ENCODE data around the gene ATP9A. TPM values are rescaled to one million over a fixed set of nuclear protein-coding genes. Genes with fewer than 3 reads are reported as not detected.
"Not testable (repeated sequence)": the region's sequence is repeated elsewhere in the genome, so short reads cannot be mapped to it uniquely, and the experiment has no call there.

The ATP9A gene
- total RNA-seq, 5 donors from 2014 or later (not counting 1 experiment from before 2014, with no cell fraction given) = 0.44 to 0.85 (median 0.72) TPM

DNA sequence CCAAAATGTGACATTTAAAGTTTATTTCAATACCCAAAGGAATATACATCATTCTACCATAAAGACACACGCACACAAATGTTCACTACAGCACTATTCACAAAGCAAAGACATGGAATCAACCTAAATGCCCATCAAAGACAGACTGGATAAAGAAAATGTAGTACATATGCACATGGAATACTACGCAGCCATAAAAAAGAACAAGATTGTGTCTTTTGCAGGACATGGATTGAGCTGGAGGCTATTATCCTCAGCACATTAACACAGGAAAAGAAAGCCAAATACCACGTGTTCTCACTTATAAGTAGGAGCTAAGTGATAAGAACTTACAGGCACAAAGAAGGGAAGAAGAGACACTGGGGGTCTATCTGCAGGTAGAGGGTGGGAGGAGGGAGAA is 22.4 kb downstream of the ATP9A start:
- Mint-ChIP-seq H3K4me1 (no peaks in the 10 kb centered on the region), H3K4me3 (no peak overlapping the region), H3K27me3 (peaks cover 8 to 9% of the 10 kb centered on the region in 2 donors), H3K36me3 (no peaks in the 10 kb centered on the region), H3K27ac (no peak overlapping the region), H3K9me3 (peaks cover 0 to 4% (median 0%) of the 10 kb centered on the region in 3 donors)
- Histone ChIP-seq H3K4me3 (ENCODE audit: control insufficient read depth in 1 of 2, extremely low read depth in 1 of 2, low read length in 1 of 2) (no peak overlapping the region), H3K27me3 (replicated peaks in 1 of 2; ENCODE audit: control insufficient read depth in 2 of 2, extremely low read depth in 1 of 2, insufficient read depth in 2 of 2, low read length in 1 of 2) (peaks cover 0 to 6% of the 10 kb centered on the region in 2 experiments), H3K9me3 (no peaks in the 10 kb centered on the region), H3K36me3 (ENCODE audit: control insufficient read depth in 2 of 2, extremely low read depth in 1 of 2, insufficient read depth in 1 of 2, low read length in 1 of 2) (no peaks in the 10 kb centered on the region), H3K27ac (ENCODE audit: low read length) (no peak overlapping the region), H3K4me1 (ENCODE audit: control insufficient read depth in 1 of 2, extremely low read depth in 1 of 2, insufficient read depth in 2 of 2, low read length in 2 of 2) (no peaks in the 10 kb centered on the region)
- WGBS (ENCODE audit: insufficient coverage) = no CpG with 5 or more reads among the region's 3 CpGs
- ChIA-PET POLR2A (no interaction called here), CTCF (no interaction called here)
- ATAC-seq (replicated peaks in 1 of 4) (no peak), DNase-seq (no peak)

DNA sequence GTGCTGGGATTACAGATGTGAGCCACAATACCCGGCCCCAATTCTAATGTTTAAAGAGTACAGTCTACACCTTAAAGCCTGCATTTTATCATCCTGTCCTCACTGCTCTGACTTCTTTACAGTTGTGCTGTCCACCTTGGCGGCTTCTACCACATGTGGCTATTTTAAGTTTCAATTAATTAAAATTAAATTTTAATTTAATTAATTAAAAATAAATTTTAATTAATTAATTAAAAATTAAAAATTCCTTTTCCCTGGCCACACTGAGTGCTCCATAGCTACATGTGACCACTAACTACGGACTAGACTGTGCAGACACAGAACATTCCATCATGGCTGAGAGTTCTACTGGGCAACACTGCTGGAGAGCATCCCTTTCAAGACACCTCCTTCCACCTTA is 27.4 kb downstream of the ATP9A start:
- H3K36me3 Mint-ChIP-seq = no peaks in the 10 kb centered on the region
- H3K27ac Mint-ChIP-seq = no peak overlapping the region

DNA sequence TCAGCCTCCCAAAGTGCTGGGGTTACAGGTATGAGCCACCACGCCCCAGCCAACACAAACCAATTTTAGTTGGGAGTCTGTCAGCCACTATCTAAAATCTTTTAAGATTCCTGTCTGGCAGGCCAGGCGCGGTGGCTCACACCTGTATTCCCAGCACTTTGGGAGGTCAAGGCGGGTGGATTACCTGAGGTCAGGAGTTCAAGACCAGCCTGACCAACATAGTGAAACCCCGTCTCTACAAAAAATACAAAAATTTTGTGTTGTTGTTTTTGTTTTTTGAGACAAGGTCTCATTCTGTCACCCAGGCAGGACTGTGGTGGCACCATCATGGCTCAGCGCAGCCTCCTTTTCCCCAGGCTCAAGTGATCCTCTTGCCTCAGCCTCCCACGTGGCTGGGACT is 27.9 kb downstream of the ATP9A start:
- H3K36me3 Mint-ChIP-seq; H3K36me3 ChIP-seq (ENCODE audit: control insufficient read depth in 2 of 2, extremely low read depth in 1 of 2, insufficient read depth in 1 of 2, low read length in 1 of 2); H3K4me3 Mint-ChIP-seq; H3K4me1 Mint-ChIP-seq; H3K4me3 ChIP-seq (ENCODE audit: control insufficient read depth in 1 of 2, extremely low read depth in 1 of 2, low read length in 1 of 2); CTCF ChIA-PET; ATAC-seq (replicated peaks in 1 of 4); H3K9me3 Mint-ChIP-seq; POLR2A ChIA-PET; H3K9me3 ChIP-seq; H3K27ac ChIP-seq (ENCODE audit: low read length); DNase-seq; H3K27me3 Mint-ChIP-seq; H3K27ac Mint-ChIP-seq; H3K27me3 ChIP-seq (replicated peaks in 1 of 2; ENCODE audit: control insufficient read depth in 2 of 2, extremely low read depth in 1 of 2, insufficient read depth in 2 of 2, low read length in 1 of 2); H3K4me1 ChIP-seq (ENCODE audit: control insufficient read depth in 1 of 2, extremely low read depth in 1 of 2, insufficient read depth in 2 of 2, low read length in 2 of 2): not testable (repeated sequence)
- 100% methylated on average over 1 of the region's 7 CpGs for WGBS (ENCODE audit: insufficient coverage)

More for the DNA sequence above, 27.4 kb downstream of the ATP9A start:
- H3K27ac ChIP-seq (ENCODE audit: low read length) = no peak overlapping the region
- no peaks in the 10 kb centered on the region for H3K36me3 ChIP-seq (ENCODE audit: control insufficient read depth in 2 of 2, extremely low read depth in 1 of 2, insufficient read depth in 1 of 2, low read length in 1 of 2)
- DNase-seq (no peak), ATAC-seq (replicated peaks in 1 of 4) (no peak)
- POLR2A ChIA-PET = no interaction called here
- CTCF ChIA-PET = interaction anchor here in 1 of 2 donors (0.6 kb wide), 1 partner anchor 18 kb away, joined by 3 read pairs; no protein-coding TSS in a partner anchor
- Mint-ChIP-seq H3K4me1 (no peaks in the 10 kb centered on the region), H3K4me3 (no peak overlapping the region), H3K9me3 (peaks cover 0 to 4% (median 0%) of the 10 kb centered on the region in 3 donors), H3K27me3 (peaks cover 6 to 9% of the 10 kb centered on the region in 2 donors)
- 93% methylated on average over 2 of the region's 3 CpGs for WGBS (ENCODE audit: insufficient coverage)
- H3K27me3 ChIP-seq (replicated peaks in 1 of 2; ENCODE audit: control insufficient read depth in 2 of 2, extremely low read depth in 1 of 2, insufficient read depth in 2 of 2, low read length in 1 of 2) = peaks cover 0 to 6% of the 10 kb centered on the region in 2 experiments
- H3K4me1 ChIP-seq (ENCODE audit: control insufficient read depth in 1 of 2, extremely low read depth in 1 of 2, insufficient read depth in 2 of 2, low read length in 2 of 2) = no peaks in the 10 kb centered on the region
- H3K9me3 ChIP-seq = no peaks in the 10 kb centered on the region
- H3K4me3 ChIP-seq (ENCODE audit: control insufficient read depth in 1 of 2, extremely low read depth in 1 of 2, low read length in 1 of 2) = no peak overlapping the region

DNA sequence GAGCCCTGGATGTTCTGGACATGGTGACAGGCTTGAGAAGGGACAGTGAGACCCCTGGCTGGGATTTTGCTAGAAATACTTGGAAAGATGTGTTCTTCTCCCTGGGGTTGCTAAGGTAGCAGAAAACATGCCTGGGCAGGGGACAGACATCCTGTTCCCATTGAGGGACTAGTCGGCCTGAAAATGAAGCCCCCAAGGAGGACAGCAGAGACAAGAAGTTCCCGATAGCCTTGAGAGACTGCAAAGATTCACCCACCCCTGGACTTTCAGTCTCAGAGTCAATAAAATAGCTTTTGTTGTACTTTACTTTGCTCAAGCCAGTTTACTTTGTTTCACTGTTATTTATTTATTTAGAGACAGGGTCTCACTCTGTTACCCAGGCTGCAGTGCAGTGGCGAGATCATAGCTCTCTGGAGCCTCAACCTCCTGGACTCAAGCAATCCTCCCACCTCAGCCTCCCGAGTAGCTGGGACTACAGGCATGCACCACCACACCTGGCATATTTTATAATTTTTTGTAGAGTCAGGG is 28.4 kb downstream of the ATP9A start:
- H3K27me3 ChIP-seq (replicated peaks in 1 of 2; ENCODE audit: control insufficient read depth in 2 of 2, extremely low read depth in 1 of 2, insufficient read depth in 2 of 2, low read length in 1 of 2) = peaks cover 0 to 6% of the 10 kb centered on the region in 2 experiments
- Mint-ChIP-seq H3K9me3 (no peaks in the 10 kb centered on the region), H3K27ac (no peak overlapping the region), H3K36me3 (no peaks in the 10 kb centered on the region), H3K4me1 (no peaks in the 10 kb centered on the region), H3K27me3 (peaks cover 3 to 7% of the 10 kb centered on the region in 2 donors), H3K4me3 (no peak overlapping the region)
- ChIA-PET CTCF (no interaction called here), POLR2A (no interaction called here)
- WGBS (ENCODE audit: insufficient coverage) = 100% methylated on average over 1 of the region's 4 CpGs
- H3K9me3 ChIP-seq = no peaks in the 10 kb centered on the region
- H3K4me3 ChIP-seq (ENCODE audit: control insufficient read depth in 1 of 2, extremely low read depth in 1 of 2, low read length in 1 of 2) = no peak overlapping the region
- ATAC-seq (replicated peaks in 1 of 4) = no peak
- no peaks in the 10 kb centered on the region for H3K36me3 ChIP-seq (ENCODE audit: control insufficient read depth in 2 of 2, extremely low read depth in 1 of 2, insufficient read depth in 1 of 2, low read length in 1 of 2)
- no peak overlapping the region for H3K27ac ChIP-seq (ENCODE audit: low read length)
- H3K4me1 ChIP-seq (ENCODE audit: control insufficient read depth in 1 of 2, extremely low read depth in 1 of 2, insufficient read depth in 2 of 2, low read length in 2 of 2) = no peaks in the 10 kb centered on the region
- no peak for DNase-seq

DNA sequence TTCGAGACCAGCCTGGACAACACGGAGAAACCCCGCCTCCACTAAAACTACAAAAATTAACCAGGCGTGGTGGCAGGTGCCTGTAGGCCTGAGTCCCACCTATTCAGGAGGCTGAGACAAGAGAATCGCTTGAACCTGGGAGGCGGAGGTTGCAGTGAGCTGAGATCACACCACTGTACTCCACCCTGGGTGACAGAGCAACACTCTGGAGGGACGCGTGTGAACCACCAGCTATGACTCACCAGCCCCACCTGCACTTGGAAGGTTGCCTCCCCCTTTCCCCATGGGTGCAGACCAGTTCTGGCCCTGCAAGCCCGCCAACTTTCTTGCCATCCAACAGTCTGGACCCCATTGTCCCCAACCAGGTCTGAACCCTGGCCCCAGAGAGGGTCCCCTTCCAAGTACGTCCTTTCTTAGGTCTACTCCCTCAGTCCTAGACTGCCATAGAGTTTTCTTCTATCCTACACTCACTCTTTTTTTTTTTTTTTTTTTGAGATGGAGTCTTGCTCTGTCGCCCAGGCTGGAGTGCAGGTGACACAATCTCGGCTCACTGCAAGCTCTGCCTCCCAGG is 29.2 kb downstream of the ATP9A start:
- H3K4me3 Mint-ChIP-seq = no peak overlapping the region
- H3K36me3 Mint-ChIP-seq = no peaks in the 10 kb centered on the region
- no peak overlapping the region for H3K27ac ChIP-seq (ENCODE audit: low read length)
- CTCF ChIA-PET = no interaction called here
- no peaks in the 10 kb centered on the region for H3K9me3 Mint-ChIP-seq
- H3K4me1 ChIP-seq (ENCODE audit: control insufficient read depth in 1 of 2, extremely low read depth in 1 of 2, insufficient read depth in 2 of 2, low read length in 2 of 2) = no peaks in the 10 kb centered on the region
- WGBS (ENCODE audit: insufficient coverage) = 77% methylated on average over 9 of the region's 12 CpGs
- no peaks in the 10 kb centered on the region for H3K4me1 Mint-ChIP-seq
- peaks cover 0 to 6% of the 10 kb centered on the region in 2 donors for H3K27me3 Mint-ChIP-seq
- no peak overlapping the region for H3K4me3 ChIP-seq (ENCODE audit: control insufficient read depth in 1 of 2, extremely low read depth in 1 of 2, low read length in 1 of 2)
- POLR2A ChIA-PET = no interaction called here
- DNase-seq (no peak), ATAC-seq (replicated peaks in 1 of 4) (no peak)
- no peaks in the 10 kb centered on the region for H3K36me3 ChIP-seq (ENCODE audit: control insufficient read depth in 2 of 2, extremely low read depth in 1 of 2, insufficient read depth in 1 of 2, low read length in 1 of 2)
- peaks cover 0 to 6% of the 10 kb centered on the region in 2 experiments for H3K27me3 ChIP-seq (replicated peaks in 1 of 2; ENCODE audit: control insufficient read depth in 2 of 2, extremely low read depth in 1 of 2, insufficient read depth in 2 of 2, low read length in 1 of 2)
- no peaks in the 10 kb centered on the region for H3K9me3 ChIP-seq
- no peak overlapping the region for H3K27ac Mint-ChIP-seq

DNA sequence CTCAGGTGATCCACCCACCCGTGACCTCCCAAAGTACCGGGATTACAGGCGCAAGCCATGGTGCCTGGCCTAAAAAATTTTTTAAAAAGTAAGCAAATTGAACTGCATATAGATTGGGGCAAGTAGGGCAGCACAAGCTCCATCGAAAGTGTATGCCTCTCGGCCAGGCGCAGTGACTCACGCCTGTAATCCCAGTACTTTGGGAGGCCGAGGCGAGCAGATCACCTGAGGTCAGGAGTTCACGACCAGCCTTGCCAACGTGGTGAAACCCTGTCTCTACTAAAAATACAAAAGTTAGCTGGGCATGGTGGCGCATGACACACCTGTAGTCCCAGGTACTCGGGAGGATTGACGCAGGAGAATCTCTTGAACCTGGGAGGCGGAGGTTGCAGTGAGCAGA is 29.9 kb downstream of the ATP9A start:
- ATAC-seq (replicated peaks in 1 of 4); H3K4me1 ChIP-seq (ENCODE audit: control insufficient read depth in 1 of 2, extremely low read depth in 1 of 2, insufficient read depth in 2 of 2, low read length in 2 of 2); H3K27ac Mint-ChIP-seq; H3K27me3 ChIP-seq (replicated peaks in 1 of 2; ENCODE audit: control insufficient read depth in 2 of 2, extremely low read depth in 1 of 2, insufficient read depth in 2 of 2, low read length in 1 of 2); H3K9me3 ChIP-seq; H3K9me3 Mint-ChIP-seq; POLR2A ChIA-PET; DNase-seq; H3K36me3 ChIP-seq (ENCODE audit: control insufficient read depth in 2 of 2, extremely low read depth in 1 of 2, insufficient read depth in 1 of 2, low read length in 1 of 2); H3K4me3 Mint-ChIP-seq; CTCF ChIA-PET; H3K27ac ChIP-seq (ENCODE audit: low read length); H3K4me1 Mint-ChIP-seq; H3K4me3 ChIP-seq (ENCODE audit: control insufficient read depth in 1 of 2, extremely low read depth in 1 of 2, low read length in 1 of 2); H3K27me3 Mint-ChIP-seq; H3K36me3 Mint-ChIP-seq: not testable (repeated sequence)
- 95% methylated on average over 14 of the region's 15 CpGs for WGBS (ENCODE audit: insufficient coverage)

DNA sequence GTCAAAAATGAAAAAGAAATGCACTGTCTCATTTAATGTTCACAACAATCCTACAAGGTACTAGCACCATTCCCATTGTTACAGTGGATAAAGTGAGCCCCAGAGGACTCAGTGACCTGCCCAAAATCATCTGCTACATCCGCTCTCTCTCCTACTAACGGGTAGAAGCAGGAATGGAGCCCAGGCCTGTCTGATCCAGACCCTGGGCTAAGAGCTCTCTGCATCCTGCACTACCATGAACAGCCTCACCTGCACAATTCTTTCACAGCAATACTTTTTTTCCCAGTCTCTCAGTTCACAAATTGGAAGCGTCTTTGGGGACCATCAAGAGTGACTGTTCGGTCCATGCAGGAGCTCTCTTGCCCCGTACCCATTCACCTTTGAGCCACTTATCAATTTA is 31.2 kb downstream of the ATP9A start:
- no peaks in the 10 kb centered on the region for H3K36me3 Mint-ChIP-seq
- H3K27me3 Mint-ChIP-seq = peaks cover 0 to 4% of the 10 kb centered on the region in 2 donors
- Histone ChIP-seq H3K4me3 (ENCODE audit: control insufficient read depth in 1 of 2, extremely low read depth in 1 of 2, low read length in 1 of 2) (no peak overlapping the region), H3K9me3 (no peaks in the 10 kb centered on the region), H3K27me3 (replicated peaks in 1 of 2; ENCODE audit: control insufficient read depth in 2 of 2, extremely low read depth in 1 of 2, insufficient read depth in 2 of 2, low read length in 1 of 2) (peaks cover 0 to 4% of the 10 kb centered on the region in 2 experiments), H3K27ac (ENCODE audit: low read length) (no peak overlapping the region), H3K4me1 (ENCODE audit: control insufficient read depth in 1 of 2, extremely low read depth in 1 of 2, insufficient read depth in 2 of 2, low read length in 2 of 2) (no peaks in the 10 kb centered on the region), H3K36me3 (ENCODE audit: control insufficient read depth in 2 of 2, extremely low read depth in 1 of 2, insufficient read depth in 1 of 2, low read length in 1 of 2) (no peaks in the 10 kb centered on the region)
- no peaks in the 10 kb centered on the region for H3K4me1 Mint-ChIP-seq
- ATAC-seq (replicated peaks in 1 of 4) (no peak), DNase-seq (no peak)
- H3K4me3 Mint-ChIP-seq = no peak overlapping the region
- WGBS (ENCODE audit: insufficient coverage) = 78% methylated on average over 2 of the region's 5 CpGs
- ChIA-PET POLR2A (no interaction called here), CTCF (no interaction called here)
- H3K9me3 Mint-ChIP-seq = no peaks in the 10 kb centered on the region
- H3K27ac Mint-ChIP-seq = no peak overlapping the region
